HG03135 (cell line): ENCODE results near the gene SLC16A3.
"Not testable (repeated sequence)": the region's sequence is repeated elsewhere in the genome, so short reads cannot be mapped to it uniquely, and the experiment has no call there.

ENCODE experiments used
- ATAC-seq: cut with Tn5 transposase; IDR thresholded peaks from one replicate; pipeline ENCODE4 v1.9.1; 2021; ENCODE audit warnings: mild to moderate bottlenecking, moderate library complexity; ENCODE audit not compliant: unreplicated experiment

The SLC16A3 gene

DNA sequence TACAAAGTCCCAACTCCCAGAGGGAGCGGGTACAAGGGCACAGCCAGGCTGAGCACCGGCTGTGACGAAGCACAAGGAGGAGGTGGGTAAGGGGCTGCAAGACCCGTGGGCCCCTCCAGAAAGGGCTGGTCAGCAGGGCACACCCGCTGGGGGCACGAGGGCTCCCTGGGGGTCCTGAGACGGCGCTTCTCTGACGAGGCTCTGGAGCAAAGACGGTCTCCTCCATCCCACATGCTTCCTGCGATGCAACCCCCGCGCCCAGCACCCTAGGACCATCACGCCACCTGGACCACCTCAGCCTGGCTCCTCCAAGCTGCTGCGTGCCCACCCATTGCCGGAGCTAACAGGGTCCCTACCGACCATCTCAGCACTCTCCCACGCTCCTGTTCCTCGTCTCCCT is 24.9 kb upstream of the SLC16A3 start:
- no peak for ATAC-seq

DNA sequence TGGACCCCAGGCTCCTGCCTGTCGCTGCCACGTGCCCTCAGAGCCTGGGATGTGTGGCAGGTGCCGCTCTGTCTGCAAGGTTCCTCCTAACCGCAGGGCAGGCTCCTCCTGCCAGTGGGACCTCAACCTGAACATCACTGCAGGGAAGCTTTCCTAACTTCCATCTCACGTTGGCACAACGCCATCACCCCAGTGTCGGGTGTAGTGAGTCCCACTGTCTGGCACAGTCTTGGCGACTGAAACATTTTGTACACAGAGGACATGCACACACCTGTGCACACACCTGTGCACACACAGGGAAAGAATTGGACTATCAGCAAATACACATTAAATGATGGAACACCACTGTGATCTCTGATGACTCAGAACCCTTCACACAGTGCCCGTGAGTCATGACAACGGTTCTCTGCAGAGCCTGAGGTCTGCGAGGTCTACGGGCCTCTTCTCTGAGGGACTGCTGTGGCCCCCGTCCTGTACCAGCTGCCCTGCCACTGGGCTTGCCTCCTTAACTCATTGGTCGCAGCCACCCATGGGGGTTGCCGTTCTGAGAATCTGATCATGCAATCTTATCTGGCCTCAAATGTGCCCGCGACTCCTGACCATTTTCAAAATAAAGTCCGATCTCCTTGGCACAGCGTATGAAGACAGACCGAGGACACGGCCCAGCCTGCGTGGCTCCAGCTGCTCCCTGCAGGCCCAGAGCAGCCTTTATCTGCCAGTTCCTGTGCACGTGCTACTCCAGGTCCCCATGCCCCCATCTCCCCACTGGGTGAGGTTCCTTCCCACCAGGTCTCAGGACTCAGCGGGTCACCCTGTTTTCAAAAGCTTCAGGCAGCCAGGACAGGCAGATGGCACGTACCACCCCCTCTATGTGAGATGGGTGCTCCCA is 23.8 kb upstream of the SLC16A3 start:
- ATAC-seq: no peak

DNA sequence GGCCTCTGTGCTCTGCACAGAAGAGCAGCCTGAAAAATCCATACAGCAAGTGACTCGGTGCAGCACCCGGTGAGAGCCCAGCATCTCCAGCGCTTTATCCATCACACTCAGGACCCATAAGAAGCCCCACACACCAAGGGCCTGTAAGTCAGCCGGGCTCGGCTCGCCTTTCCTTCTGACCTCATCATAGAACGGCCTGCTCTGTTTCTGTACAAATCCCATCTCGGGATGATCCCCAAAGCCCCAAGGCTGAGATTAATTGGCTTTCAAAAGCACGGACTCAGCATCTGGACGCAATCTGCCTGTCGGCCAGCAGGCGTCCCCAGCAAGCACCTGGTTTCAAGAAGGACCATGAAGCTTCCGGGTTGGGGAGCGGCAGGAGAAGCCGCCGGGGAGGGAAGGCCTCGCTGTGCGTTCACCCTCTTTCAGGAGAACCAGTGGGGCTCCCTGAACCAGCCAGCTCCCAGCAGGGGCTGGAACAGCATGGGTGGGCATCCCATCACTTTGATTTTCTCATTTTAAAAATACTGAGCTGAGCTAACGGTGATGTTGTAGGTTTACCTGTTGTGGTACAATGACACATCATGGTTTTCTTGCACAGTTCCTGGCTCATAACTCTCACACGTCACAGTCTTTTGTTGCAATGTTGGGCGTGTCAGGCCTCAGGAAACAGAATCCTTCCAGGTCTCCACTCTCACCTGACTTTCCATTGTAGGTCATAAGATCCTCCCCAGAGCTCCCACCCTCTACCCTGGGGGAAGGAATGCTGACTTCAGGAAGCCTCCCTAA is 22.9 kb upstream of the SLC16A3 start:
- ATAC-seq: peak; percentile 78

DNA sequence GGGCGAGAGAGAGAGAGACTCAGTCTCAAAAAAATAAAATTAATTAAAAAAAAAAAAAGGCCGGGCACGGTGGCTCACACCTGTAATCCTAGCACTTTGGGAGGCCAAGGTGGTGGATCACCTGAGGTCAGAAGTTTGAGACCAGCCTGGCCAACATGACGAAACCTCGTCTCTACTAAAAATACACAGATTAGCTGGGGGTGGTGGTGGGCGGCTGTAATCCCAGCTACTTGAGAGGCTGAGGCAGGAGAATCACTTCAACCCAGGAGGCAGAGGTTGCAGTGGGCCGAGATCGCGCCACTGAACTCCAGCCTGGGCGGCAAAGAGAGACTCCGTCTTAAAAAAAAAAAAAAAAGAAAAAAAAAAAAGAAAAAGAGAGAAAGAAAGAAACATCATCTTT is 18.2 kb upstream of the SLC16A3 start:
- not testable (repeated sequence) for ATAC-seq

DNA sequence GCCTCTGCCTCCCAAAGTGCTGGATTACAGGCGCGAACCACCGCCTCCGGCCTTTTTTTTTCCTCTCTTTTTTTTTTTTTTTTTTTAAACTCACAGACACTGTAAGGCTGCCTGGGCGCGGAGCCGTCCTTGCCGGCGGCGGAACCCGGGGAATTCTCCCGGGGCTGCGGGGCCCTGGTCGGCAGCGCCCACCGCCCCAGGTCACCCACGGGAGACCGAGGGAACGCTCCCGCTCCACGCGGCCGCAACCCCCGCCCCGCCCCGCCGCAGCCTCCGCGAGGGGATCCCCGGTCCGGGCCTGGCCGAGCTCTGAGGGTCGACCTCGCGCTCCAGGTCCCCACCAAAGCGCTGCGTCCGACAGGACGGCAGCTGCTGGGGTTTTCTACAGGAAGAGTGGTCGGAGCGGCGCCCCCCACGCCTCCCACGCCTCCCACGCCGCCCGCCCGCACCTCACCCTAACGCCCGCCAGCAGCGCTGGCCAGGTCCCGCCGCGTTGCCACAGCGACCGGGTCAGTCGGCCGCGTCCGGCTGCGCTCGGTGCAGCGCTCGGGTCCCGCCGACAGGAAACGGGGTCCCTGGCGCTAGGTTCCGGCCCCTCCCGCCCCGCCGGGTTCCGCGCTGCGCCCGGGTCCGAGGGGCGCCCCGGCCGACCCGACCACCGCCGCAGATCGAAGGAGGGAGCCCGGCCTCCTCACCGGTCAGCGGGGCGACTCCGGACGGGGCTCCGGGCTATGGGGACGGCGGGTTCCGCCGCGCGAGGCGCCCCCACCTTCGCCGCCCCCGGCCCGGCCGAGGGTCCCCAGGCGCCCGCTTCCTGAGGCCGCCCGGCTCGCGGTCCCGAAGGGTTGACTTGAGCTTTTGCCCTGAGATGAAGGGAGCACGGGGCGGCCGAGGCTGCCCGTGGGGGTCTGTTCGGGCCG is 16.3 kb upstream of the SLC16A3 start, which contains the start of gene CCDC57:
CCDC57 (minus strand) TSS at position 512 of the 920 bp plus-strand sequence. CDS start 10,898 bp downstream, outside the sequence.
- ATAC-seq: peak; percentile 63

DNA sequence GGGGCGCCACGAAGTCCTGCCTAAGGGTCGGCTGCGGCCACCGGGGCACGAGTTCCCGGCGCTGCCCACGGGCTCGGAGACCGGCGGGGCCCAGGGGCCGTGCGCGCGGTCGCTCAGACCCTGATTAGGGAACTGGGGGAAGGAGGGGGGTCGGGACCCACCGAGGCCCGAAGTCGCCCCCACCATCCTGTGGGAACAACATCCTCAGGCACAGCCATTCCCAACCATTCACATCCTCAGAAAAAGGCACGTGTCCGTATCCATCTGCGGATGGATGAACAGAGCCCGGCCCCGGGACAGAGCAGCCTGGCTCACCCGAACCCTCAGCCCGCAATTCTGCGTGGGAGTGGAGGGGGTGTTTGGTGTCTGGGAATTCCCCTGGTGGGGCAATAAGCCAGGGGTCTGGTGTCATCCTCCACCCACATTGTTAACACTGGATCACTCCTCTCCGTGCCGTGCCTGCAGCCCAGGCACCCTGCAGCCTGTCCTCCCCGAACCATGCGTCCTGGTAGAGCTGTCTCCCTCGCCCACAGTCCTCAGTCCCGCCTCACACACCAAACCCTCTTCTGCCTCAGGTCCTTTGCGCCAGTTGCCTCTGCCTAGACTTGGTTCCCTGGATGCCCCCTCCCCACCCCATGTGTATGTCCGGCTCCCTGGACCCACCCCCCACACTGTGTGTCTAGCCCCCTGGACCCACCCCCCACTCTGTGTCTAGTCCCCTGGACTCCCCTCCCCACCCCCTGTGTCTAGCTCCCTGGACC is 15.4 kb upstream of the SLC16A3 start:
- peak; percentile 9 for ATAC-seq

DNA sequence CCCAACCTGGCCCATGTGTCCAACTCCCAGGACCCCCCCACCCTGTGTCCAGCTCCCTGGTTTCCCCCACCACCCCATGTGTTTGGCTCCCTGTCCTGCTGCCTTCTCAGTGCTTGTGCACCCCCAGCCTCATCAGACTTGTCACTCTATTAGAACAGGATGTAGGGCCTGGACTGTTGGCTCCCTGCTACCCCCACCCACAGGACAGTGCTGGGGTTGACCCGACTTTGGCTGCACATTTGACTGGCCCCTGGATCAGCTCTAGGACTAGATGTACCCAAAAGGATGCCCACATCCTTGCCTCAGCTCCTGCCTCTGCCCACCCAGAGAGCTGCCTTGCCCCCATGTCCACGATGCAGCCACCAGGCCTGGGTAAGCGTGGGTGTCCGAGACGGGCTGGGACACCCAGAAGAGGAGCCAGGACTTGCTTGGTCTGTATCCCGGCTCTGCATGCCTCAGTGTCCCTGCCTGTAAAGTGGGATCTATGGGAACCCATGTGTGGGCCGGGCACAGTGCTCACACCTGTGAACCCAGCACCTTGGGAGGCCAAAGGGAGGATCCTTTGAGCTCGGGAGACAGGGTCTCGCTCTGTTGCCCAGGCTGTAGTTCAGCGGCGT is 14.7 kb upstream of the SLC16A3 start:
- ATAC-seq: no peak

DNA sequence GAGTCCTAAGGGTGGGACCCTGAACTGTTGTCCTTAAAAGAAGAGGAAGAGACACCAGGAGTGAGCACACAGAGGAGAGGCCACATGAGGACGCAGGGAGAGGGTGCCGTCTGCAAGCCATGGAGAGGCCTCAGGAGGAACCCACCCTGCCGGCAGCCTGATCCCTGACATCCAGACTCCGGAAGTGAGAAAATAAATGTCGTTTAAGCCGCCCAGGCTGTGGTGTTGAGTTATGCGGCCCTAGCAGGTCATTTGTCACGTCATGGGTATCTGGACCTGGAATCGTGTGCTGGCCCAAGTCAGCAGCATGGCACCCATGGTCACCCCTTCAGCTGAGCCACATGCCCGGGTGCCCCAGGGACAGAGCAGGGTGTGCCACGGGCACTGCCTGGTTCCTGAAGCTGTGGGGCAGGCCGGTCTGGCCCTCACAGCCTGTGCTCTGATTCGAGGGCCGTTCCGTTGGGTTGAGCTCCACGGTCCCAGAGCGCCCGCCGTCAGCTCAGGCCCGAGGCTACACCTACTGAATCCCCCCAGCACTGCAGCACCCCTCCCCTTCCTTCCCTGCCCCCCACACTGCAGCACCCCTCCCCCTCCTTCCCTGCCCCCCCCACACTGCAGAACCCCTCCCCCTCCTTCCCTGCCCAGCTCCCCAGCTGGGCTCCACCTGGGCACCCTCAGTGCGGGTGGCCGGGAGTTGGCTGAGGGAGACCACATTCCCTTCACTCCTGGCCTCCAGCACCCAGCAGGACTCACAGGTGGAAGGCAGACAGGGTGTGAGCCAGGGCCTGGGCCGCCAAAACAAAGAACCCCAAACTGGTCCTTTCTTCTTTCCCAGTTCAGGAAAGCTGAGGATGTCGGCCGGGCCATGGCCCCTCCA is 13.5 kb upstream of the SLC16A3 start:
- no peak for ATAC-seq

DNA sequence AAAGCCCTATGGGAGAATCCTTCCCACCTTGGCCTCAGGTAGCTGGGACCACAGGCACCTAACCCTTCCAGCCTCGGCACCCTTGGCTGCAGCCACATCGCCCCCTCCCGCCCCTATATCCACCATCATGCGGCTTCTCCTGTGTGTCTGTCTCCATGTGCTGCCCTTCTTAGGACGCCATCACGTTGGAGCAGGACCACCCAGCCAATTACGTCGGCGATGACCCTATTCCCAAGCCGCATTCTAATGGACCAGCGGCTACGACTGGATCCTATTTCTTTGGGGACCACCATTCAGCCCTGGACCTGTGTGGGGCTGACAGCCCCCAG is 12.9 kb upstream of the SLC16A3 start:
- no peak for ATAC-seq

DNA sequence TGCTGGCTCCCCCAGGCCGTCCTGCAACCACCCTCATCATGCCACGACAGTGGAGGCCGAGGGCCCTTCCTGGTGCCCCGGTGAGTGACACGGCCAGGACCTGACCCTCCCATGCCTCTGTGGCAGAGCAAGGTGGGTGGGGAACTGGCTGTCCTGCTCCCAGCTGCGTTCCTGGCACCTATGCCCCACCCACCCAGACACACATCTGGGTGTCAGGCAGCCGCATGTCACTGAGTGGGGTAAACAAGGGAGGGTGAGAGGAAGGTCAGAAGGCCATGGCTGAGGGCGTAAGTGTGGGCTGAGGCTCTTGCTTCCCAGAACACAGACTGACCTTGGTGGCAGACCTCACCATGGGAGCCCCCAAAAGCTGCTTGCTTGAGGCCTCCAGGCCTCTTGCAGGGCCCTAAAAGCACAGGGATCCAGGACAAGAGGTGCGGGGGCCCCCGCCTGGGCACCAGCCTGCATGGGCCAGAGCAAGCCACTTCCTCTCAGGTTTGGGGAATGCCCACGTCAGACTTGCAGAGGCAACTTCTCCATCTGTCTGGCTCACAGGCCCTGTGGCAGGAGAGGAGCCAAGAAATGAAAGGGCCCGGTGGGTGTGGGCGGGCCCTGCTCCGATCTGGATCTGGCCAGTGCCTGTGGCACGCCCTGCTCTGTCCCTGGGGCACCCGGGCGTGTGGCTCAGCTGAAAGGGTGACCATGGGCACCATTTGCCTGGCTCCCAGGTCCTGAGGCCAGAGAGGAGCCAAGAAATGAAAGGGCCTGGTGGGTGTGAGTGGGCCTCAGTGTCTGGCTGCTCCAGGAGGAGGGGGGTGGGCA is 12.3 kb upstream of the SLC16A3 start:
- peak; percentile 40 for ATAC-seq

DNA sequence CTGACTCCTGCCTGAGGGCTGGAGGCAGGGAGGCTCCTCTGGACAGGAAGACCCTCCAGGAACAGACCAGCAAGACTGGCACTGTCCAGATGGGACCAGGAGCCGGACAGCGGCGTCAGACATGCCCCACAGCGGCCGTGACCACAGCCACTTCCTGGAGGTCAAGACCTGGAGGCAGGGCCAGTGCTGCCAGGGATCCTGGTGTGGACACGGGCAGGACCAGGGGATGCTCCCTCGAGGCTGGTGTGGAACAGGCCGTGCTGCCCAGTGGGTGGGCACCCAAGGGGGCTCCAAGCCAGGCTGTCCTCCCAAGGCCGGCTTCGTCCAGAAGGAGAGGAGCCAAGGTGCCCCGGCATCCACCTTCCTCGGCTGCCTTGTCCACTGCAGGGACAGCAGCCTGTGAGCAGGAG is 11.7 kb upstream of the SLC16A3 start:
- ATAC-seq: no peak

DNA sequence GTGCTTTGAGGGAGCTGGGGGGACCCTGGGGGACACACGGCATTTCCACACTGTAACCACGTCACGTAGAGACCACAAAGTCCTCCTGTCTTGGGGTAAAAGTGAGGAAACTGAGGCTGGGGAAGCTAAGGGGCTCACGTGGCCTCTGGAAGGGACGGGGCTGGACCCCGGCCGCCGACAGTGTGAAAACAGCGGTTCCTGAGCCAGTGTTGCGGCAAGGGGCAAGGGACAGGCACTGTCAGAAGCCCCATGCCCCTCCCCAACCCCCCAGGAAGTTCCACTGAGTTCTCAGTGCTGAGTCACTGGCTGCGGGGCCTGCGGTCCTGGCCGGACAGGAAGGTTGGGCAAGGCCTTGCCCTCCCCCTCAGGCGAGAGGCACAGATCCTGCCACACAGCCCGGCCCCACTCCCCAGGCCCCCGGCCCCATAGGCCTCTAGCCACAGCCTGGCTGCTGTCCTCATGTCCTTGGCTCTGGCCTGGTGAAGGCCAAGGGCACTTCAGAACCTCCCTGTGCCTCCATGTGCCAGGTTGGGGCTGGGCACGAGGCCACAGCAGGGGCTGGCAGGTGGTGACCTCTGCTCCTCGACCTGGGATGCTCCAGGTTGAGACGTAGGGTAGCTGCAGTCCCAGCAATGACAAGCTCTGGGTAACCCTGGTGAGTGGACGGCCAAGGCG is 11.2 kb upstream of the SLC16A3 start:
- no peak for ATAC-seq

DNA sequence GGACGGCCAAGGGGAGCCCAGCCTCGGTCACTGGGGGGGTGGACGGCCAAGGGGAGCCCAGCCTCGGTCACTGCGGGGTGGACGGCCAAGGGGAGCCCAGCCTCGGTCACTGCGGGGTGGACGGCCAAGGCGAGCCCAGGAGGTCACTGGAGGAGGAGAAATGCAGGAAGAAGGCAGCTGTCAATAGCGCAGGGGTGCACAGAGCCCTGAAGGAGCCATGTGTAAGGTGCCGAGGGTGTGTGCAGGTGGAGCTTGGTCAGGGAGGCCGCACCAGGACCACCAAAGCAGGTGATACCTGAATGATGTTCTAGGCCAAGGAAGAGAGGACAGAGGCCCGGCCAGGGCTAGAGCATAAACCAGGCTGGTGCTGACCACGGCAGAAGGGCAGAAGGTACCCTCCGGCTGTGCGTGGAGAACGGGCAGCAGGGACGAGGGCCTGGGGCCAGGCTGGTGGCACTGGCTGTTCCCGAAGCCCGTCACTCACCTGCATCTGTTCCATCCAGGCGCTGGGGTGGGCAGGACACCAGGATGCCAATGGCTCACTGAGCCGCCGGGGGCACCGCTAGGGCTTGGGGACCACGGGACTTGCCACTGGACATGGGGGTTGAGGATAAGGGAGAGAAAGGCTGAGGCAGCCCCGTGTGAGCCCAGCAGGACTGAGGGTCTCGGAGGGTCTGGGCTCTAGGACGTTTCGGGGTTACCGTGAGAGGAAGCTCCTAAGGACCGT is 10.3 kb upstream of the SLC16A3 start:
- ATAC-seq: no peak

DNA sequence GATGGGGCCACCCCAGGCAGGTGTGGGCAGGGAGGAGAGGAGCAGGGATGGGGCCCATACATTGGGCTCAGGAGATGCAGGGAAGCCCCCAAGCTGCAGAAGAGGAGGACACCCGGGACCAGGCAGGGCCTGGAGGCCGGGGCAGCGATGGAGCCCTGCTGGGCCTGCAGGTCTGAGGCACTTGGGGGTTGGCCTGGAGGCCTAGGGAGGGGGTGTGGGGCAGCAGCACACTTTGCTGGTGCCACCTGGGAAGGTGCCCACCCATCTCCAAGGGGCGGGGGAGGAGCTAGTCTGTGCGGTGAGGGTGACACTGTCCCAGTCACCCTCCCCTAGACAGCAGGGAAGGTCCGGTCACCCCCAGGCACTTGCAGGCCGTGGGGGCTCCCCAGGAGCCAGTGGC is 9.8 kb upstream of the SLC16A3 start:
- ATAC-seq: no peak

DNA sequence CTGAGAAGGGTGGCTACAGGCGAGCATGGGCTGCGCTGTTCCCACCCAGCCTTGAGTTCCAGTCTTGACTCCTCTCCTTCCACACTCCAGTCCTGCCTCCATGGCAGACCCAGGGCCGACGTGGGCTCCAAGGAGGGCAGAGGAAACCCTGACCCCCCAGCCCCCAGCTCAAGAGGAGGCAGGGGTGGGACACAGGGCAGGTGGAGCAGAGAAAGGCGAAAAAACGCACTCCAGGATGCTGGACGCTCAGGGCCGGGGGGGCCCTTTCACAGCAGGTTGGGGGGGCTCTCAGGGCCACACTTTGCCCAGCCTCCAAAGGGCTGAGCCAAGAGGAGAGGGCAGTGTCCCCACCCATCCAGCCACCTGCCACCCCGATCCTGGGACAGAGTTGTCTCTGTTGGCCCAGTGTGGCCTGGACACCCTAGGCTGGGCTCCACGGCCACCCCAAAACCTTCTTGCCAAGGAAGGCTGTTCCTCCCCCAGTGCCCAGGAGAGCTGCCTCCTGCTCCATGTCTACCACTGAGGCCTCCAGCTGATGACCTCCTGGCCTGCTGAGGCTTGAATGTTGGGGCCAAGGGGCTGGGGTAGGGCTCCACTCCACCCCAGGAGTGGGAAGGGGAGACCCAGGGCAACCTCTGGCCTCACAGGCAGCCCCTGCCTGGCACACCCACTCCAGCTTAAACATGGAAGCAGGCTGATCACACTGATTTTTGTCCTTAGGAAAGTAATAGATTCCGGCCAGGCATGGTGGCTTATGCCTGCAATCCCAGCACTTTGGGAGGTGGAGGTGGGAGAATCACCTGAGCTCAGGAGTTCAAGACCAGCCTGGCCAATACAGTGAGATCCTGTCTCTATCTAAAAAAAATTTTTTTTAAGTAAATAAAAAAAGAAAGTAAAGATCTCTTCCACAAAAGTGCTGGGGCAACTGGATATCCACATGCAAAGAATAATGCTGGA is 8.8 kb upstream of the SLC16A3 start:
- ATAC-seq: no peak
